A673 (cell line): ENCODE results near the gene SAA1.

ENCODE experiments used
- EZH2 ChIP-seq: fragments of 200-600 bp; sonication (generic); IDR thresholded peaks from 2 replicates; pipeline ENCODE4 v1.6.1; 2017; ENCODE audit warnings: borderline replicate concordance, low read depth, mild to moderate bottlenecking, mixed read lengths, antibody characterized with exemption, low read length; ENCODE audit not compliant: poor library complexity, severe bottlenecking
- TF ChIP-seq, protein P1 (sequence below): fragments of 300-800, 200-600 bp; sonication (generic); conservative IDR thresholded peaks from 2 replicates; pipeline ENCODE4 v1.5.1; 2017; ENCODE audit warnings: low read depth, mild to moderate bottlenecking, antibody characterized with exemption, low read length, moderate library complexity, mixed read lengths

DNA sequence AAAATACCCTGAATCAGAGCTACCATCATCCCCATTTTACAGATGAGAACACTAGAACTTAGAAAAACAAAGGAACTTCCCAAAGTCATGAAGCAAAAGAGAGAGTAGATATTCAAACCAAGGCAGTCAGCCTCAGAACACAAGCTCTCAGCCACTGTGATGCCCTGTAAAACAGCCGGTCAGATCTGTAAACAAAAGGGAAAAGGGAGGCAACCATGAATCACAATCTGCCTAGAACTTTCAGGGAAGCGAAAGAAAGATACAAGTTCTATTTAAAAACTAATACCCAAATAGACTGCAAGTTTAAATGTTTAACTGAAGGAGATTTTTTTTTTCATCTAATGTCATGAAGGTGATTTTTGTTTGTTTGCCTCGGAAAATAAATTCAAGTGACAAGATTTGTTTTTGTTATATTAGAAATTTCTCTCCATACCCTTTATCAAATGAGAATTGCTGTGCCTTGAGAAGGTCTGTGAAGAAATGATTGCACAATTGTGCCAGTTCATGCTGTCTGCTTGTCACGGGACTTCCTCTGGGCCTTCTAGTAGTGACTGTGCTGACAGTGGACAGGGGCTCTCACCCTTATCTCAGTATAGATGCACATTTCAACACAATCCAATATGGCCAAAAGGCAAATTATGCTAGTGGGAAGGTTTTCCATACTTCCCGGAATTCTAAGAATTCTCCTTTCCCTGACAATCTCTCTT is 11.7 kb downstream of the SAA1 start:
- no peak for TF ChIP-seq EZH2
- TF ChIP-seq, protein P1, sequence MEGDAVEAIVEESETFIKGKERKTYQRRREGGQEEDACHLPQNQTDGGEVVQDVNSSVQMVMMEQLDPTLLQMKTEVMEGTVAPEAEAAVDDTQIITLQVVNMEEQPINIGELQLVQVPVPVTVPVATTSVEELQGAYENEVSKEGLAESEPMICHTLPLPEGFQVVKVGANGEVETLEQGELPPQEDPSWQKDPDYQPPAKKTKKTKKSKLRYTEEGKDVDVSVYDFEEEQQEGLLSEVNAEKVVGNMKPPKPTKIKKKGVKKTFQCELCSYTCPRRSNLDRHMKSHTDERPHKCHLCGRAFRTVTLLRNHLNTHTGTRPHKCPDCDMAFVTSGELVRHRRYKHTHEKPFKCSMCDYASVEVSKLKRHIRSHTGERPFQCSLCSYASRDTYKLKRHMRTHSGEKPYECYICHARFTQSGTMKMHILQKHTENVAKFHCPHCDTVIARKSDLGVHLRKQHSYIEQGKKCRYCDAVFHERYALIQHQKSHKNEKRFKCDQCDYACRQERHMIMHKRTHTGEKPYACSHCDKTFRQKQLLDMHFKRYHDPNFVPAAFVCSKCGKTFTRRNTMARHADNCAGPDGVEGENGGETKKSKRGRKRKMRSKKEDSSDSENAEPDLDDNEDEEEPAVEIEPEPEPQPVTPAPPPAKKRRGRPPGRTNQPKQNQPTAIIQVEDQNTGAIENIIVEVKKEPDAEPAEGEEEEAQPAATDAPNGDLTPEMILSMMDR: no peak
